ENCODE measurements around the gene DTHD1.

Gene DTHD1

DNA sequence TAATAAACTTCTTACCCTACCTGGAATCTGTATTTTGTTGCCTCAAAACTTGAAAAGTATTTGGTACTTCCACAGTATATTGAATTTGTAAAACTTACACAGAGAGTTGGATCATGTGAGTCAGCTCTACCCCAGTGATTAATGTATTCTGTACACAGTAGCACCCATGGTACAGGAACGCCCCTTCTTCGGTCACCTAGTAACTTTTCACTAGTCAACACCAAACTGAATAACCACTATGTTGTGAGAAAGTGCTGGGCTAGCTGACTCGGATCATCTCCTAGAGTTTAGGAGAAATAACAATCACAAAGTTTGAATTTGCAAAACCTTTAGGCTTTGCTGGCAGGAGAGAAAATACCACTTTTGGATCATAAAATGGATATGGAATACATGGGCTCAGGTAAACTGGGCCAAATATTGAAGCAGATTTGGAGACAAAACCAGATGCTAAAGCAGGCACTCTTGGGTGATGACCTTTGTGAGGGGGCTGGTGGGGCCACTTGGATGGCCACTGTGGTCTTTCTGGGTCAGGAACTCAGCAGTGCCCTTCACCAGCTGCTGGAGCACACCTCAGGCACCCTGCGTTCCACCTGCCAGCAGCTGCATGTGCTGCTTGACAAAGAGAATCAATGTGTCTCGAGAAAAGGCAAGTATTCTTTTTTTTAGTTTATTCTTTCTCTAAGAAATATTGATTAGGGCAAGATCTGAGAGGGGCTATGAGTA lies at the start of gene DTHD1:
Gene DTHD1, plus strand, starts transcription at position 233 of the 723 bp plus-strand sequence. Its CDS starts 143 bp downstream, at position 376.
- DNase-seq (ENCODE audit: low read depth in 3 of 3) = peak in 2 of 3 donors; percentile 34 to 41

DNA sequence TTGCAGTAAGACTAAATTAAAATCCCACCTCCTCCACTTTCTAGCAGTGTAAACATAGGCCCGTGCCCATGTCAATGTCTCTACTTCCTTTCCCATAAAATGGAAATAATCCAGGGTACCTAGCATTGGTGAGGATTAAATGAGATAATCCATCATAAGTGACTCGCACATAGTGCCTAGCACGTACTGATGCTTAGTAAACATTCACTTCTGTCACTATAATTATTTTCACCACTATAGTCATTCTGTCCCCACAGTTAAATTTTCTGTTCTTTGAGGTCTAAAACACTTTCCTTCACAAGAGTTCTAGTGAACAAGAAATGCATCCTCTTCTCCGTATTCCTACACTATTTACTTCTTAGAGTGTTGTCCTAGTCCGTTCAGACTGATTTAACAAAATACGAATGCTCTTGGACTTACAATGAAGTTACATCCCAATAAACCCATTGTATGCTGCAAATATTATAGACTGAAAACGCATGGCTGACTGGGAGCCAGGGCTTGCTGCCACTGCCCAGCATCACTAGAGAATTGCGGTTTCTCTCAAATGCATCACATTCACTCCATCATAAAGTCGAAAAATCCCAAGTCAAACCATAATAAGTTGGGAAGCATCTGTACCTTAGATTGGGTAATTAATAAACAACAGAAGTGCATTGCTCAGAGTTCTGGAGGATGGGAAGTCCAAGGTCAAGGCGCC lies 47.7 kb upstream of the DTHD1 start:
- no peak for DNase-seq (ENCODE audit: low read depth in 3 of 3)

DNA sequence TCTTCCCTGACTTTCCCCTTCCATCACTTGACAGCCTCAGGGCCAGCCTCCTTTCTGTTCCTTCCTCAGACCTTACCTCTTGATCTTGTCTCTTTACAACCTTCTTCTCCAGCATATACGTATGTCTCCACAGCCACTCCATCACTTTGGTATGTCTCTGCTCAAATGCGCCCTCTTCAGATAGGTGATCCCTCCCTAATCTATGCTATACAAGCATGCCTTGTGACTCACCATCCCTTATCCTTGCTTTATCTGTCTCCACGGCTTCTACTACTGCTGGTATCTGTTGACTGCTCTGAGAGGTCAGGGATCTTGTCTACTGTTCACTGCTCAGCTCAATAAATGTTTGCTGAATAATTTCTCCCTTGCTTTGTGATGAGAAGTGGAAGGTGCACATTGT lies 46.1 kb upstream of the DTHD1 start:
- no peak for DNase-seq (ENCODE audit: low read depth in 3 of 3)

DNA sequence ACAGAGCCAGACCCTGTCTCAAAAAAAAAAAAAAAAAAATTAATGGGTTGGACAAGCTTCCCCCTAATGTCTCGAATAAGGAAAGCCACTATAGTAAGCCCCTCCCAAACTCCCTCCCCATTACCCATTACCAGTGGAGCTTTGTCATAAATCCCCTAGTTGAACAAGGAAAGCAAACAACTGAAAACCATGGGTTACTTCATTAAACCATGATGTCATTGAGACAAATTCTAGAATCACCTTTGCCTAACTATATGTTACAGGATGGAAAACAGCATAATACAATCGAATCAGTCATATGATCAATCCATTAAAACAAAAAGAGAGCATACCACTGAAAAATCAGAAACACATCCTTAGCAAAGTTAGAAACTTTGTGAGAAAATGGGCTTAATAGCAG lies 45.3 kb upstream of the DTHD1 start:
- DNase-seq (ENCODE audit: low read depth in 3 of 3) = no peak

DNA sequence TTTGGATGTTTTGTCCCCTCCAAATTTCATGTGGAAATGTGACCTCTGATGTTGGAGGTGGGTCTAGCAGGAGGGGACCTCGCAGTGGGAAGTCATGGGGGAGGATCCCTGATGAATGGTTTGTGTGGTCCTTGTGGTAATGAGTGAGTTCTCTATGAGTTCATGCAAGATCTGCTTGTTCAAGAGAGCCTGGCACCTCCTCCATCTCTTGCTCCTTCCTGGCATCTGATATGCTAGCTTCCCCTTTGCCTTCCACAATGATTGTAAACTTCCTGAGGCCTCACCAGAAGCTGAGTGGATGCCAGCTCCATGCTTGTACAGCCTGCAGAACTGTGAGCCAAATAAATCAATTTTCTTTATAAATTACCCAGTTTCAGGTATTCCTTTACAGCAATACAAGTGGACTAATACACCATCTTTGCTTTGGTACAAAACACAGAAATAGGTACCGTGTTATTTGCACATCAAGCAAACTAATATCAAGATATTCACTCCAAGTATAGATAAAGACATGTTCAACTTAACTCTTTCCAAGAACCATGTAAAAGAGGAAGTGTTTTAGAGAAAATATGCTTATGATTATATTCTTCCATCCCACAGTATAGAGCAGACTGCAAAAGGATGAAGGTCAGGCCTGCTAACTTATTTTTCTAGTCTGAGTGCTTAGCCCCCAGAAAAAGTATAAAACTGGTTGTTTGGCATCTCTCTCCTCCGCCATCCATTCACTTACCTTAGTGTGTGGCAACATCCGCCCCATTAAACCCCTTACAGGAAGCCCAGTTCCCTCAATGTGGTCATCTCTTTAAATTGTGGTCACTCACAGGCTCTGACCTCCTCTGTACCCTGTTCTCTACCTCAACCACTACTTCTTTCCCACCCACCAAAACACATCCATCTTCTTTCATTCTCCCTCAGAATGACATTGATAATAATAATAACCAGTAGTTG lies 43.8 kb upstream of the DTHD1 start:
- no peak for DNase-seq (ENCODE audit: low read depth in 3 of 3)

DNA sequence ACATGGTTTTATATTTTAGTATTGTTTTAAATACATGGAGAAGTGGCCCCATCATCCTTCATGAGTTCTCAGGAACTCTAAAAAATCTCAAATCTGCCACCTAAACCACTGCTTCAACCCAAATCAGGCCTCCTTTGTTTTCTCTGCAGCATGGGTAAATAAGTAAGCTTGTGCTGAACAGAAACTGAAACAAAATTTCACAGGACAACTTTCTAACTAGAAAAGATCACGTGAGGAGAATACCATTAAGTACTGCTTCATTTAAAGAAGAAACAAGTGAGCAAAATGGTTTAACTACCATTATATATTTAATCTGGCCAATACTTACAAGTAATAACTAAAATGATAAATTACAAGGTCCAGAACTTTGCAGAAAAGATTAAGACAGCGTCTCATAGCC lies 39.6 kb upstream of the DTHD1 start:
- no peak for DNase-seq (ENCODE audit: low read depth in 3 of 3)

DNA sequence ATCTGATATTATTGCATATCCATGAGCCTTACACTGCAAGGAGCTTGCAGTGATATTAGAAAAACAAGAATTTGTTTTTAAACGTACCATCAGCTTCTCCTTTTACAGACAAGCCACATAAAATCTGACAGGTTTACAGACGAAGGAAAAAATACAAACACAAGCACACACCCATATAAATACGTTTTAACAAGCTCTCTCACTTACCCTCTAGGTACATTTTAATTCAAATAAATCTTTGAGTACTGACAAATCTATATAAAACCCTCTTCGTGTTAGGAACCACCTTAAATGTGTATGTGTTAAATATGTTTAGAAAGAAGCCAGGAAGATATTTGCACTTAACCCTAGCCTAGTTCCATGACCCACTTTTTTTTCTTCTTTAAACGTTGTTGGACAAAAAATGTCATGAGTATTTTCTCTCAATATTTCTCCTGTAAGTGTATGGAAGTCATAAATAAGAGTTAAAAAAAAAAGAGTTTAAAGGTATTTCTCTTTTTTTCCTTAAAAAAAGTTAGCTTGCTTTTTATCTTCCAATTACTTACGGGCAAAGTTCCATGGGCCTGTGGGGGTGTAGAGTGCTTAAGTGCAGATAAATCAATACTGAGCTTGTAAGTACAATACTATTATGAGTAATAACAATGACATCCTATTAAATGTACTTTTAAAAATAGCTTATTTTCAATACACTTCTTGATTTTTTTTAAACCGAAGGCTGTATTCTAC lies 38.6 kb upstream of the DTHD1 start:
- DNase-seq (ENCODE audit: low read depth in 3 of 3) = no peak

DNA sequence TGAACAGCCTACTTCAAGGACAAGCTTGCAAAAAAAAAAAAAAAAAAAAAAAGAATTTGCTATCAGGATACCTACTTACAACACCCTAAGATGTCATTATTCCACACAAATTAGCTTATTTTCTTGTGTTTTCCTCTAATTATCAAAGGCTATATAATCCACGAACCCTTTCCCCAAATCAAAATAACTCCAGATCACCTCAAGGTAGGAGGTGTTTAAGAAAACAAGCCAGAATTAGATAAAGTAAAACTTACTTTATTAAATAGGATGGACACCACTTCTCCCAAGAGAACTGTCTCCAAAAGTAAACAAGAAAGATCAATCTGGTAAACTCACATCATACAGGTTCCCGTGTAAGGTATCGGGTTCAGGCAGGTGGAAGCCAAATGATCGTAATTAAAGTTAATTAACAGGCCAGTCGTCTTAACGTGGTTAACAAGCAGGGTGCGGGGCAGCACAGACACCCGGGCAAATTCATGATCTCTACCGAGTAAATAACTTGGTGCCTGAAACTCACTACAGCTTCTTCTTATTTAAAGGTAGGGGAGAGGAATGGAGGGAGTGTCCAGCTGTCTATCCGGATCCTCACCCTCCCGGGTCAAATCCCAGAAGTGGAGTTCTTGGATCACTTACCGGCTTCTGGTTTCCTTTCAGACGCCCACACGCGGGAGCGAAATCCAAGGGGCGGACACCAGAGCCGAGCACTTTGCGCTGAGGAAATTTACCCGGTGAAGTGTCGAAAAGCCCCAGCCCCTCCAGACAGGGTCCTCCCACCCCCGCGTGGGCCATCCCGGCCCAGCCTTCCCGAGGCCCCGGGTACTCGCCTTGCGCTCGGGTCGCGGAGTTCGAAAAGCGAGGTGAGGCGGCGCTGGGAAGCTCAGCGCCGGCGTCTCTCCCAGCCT lies 37.8 kb upstream of the DTHD1 start:
- DNase-seq (ENCODE audit: low read depth in 3 of 3) = peak; percentile 24 to 40 (median 29)

DNA sequence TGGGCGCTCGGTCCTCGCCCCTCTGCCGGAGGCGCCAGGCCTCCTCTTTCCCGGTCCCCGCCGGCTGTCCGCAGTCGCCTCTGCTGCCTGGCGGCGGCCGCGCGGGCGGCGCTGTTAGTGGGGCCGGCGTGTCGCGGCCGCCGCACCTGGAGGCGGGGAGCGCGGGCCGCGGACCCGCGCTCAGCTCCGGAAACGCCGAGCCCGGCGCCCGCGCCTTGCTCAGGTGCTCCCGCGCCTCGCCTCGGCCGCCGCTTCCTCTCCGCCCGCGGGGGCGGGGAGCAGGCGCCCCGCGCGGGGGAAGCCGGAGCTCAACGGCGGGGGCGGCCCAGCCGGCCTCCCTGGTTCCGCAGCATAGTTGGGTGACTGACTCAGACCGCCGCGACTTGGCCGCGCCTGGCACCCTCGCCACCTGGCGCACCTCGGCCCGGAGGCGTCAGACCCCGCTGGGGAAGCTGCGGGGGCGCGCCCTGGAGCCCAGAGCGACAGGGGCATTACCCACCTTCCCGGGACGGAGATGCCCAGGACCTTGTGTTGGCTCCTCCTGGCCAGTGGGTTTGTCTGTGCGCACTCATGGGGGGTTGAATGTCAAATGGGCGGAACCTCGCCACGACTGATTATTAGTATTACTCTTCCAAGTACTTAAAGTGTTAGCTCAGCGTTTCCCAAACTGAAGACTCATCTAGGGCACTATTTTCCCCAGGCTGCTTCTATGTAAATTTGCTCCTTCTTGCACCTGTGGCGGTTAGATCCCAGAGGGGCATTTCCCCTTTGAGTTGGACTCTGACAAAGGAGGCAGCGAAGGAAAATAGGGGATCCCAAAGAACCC lies 36.9 kb upstream of the DTHD1 start, which contains the start of gene ARAP2:
Gene ARAP2, minus strand, starts transcription at position 258 of the 826 bp plus-strand sequence. CDS start 15,028 bp downstream, outside the sequence.
- peak; percentile 29 to 55 (median 52) for DNase-seq (ENCODE audit: low read depth in 3 of 3)

DNA sequence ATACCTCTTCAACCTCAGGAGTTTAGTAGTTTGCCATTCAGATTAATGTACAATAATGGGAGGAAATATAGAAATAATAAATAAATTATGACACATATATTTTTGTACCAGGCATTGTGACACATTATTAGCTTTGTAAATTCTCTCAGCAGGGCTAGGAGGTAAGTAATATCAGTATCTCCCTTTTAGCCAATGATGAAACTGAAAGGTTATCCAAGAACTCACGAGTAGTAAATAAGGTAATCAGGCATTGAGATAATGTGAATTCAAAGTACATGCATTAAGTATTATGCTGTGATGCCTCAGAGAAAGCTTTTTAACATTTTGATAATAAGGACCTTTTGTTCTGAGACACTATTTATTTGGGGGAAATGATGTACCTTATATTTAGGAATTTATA lies 31.8 kb upstream of the DTHD1 start:
- DNase-seq (ENCODE audit: low read depth in 3 of 3) = no peak

DNA sequence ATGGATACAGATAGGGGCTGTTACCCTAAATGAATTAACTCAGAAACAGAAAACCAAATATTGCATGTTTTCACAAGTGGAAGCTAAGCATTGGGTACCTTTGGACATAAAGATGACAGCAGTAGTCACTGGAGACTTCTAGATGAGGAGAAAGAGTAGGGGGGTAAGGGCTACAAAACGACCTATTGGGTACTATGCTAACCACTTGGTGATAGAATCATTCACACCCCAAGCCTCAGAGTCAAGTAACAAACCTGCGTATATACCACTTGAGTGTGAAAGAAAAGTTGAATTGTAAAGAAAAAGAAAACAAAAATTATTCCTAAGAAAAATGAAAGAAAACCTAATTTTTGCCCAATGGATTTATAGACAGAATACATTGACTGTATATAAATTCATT lies 29.4 kb upstream of the DTHD1 start:
- no peak for DNase-seq (ENCODE audit: low read depth in 3 of 3)

DNA sequence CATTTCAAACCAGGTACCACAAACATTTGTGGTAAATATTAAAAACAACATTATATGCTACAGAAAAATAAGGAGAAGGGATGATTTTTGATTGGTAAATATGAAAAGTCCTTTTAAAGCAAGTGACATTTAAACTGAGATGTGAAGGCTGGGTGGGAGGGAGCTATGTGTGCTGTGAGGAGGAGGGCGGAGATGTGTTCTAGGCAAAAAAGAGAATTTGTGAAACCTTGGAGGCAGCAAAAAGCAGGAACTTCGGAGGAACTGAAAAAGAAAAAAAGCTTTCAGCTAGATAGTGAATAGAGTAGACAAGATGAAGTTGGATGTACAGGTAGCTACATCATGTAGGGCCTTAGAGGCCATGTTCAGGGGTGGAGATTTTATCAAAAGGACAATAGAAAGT lies 27.0 kb upstream of the DTHD1 start:
- DNase-seq (ENCODE audit: low read depth in 3 of 3) = no peak

DNA sequence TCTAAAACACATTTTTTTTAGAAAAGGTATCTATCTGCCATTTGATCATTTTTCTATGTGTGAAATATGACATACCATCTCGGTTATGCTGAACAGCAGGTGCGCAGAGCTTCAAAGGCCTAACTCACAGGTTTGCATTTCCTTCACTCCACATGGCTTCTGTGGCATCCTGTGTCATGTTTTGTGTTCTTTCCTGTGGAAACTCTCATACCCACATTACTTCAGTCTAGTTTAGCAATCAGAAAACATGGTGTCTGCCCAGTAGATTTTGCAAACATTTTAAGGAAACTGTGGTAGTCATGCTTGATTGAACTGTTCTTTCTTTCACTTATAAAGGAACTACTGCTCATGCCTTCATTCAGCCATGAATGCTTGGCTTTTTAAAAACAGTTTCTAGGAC lies 25.8 kb upstream of the DTHD1 start:
- DNase-seq (ENCODE audit: low read depth in 3 of 3) = peak in 1 of 3 donors; percentile 44

DNA sequence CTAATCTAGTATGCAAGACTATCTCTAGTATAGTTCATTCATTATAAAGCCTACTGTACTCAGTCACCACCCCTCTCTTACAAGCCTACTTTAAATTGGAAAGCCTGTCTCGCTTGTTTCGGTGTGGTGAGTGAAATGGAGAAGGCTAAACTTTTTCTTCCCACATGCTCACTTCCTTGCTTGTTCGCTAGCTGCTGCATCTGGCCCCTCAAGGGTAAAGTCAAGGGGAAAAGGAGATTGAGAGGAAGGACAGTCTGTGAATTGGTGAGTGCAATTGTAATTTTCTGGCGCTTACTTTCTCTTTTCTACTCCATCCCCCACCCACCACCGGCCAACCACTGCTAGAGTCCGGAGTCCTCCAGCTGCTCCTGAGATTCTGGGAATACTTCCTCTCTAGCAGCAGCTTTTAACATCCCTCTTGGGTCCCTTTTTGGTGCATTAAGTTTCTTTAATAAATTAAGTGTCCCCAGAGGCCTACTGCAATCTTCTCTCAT lies 25.0 kb upstream of the DTHD1 start:
- DNase-seq (ENCODE audit: low read depth in 3 of 3) = no peak

DNA sequence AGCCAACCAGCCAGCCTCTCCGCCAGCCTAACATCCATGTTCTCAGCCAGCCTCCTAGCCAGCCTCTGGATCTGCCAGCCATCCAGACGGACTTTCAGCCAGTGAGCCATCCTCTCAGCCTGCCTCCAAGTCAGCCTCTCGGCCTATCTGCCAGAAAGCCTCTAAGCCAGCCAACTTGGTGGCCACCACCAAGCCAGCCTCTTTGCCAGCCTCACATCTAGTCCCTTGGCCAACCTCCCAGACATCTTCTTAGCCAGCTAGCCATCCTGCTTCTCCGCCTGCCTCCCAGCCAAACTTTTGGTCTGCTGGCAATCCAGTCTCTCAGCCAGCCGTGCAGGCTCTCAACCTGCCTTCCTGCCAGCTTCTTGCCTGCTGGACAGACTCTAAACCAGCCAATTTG lies 20.7 kb upstream of the DTHD1 start:
- no peak for DNase-seq (ENCODE audit: low read depth in 3 of 3)

DNA sequence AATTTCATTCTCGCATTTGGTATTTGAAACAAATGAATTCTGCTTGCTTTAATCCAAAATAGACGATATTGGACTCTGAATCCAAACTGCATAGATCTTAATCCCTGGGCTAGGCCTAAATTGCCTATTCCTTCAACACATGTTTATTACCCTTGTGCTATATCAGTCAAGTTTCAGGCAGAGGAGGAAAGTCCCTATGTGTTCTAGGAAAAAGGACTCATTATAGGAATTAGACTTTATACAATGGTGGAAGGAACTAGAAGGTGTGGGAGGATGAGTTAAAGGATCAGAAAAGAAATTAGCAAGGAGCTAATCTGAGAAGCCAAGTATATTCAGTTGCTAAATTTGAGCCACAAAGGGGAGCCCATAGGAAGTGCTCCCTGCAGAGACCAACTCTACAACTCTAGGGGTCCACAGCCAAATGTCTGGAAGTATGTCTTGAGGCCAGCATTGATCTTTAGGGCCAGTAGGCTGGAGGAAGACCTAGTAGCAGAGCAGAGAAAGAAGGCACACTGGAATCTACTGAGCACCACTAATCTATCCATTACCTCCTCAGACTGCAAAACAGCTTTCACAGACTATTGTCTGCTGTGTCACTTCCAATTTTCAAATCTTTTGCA lies 17.1 kb upstream of the DTHD1 start:
- DNase-seq (ENCODE audit: low read depth in 3 of 3) = no peak

DNA sequence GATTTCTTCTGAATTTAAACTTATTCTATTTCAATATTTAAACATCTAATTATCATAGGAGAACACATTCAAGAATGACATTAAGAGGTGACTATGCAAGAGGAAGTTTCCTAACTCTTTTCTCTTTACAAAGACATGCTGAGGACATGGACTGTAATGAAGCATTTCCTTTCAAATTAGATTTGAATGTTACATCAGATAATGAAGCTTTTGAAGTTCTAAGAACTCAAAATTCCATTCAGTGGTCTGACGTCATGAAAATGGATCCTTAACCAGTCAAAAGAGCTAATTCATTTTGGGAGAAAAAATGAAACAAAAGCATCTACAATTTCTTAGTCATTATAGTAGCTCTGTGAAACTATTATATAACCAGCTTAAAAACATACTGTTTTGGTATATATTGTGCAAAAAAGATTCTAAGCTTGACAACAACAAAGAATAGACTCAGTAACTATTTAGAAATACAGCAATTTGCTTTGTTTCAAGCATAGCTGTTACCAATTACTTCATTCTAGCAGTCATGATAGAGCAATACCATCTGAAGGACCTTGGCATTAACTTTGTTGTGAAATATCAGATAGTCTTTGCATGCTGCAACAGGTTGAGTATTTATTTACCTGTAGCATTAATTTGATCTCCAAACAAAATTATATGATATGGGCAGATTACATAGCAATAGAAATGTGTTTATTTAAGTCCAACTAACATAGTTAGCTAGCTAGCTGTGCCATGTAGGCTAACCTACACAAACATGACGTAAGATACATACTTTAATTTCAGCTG lies 13.7 kb upstream of the DTHD1 start:
- no peak for DNase-seq (ENCODE audit: low read depth in 3 of 3)

DNA sequence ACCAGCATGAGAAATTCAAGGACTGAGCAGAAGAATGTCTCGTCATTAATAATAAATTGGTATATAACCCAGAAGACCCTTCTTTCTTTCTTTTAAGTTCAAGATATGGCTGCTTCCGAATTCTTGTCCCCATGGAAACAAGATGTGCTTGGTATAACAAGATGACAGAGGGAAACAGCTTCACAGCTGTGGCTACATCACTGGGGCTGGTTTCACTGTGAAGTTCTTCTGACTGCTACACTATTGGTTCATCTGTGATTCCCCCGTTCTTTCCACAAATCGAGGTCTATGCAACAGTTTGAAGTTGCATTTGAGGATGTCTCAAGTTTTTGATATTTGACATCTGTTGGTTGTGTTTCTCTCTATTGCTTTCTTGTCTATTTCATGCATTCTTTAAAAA lies 12.3 kb upstream of the DTHD1 start:
- DNase-seq (ENCODE audit: low read depth in 3 of 3) = no peak
